Renal cortex interstitium (tissue), 11 donors: Measurements from ENCODE around the gene FAM180B. TPM values are rescaled to one million over a fixed set of nuclear protein-coding genes. Genes with fewer than 3 reads are reported as not detected.
"Not testable (repeated sequence)": the region's sequence is repeated elsewhere in the genome, so short reads cannot be mapped to it uniquely, and the experiment has no call there.

ENCODE experiments used
- DNase-seq, 11 donors: peaks; one replicate each; pipeline ENCODE4 v3.0.0-alpha.2; 2013; ENCODE audit warnings: low read depth in 9 of 11, low spot score in 4 of 11; ENCODE audit errors: extremely low read depth in 1 of 11
- polyA plus RNA-seq, 3 donors: library from polyadenylated mRNA; unstranded; fragments of 120-200 nt; gene quantifications; one replicate each; pipeline ENCODE4 v1.2.1, GENCODE V29; 2013; ENCODE audit not compliant: insufficient read length in 3 of 3

The FAM180B gene
- polyA plus RNA-seq, 3 donors, result 0.24 to 0.50 (median 0.40) TPM

- no peak for DNase-seq
These were observed 45.0 kb downstream of the FAM180B start for GRCh38 chr11:47631473-47631872.

GRCh38 chr11:47636331-47636730, 49.9 kb downstream of the FAM180B start:
- DNase-seq, result not testable (repeated sequence)

Other genes with a start within 250 kb of the FAM180B start
- gene MYBPC3, start 234.0 kb upstream of the FAM180B start, polyA plus RNA-seq, result under 1 TPM in 2 of 3 donors, not detected in 1; 0.08 to 0.14 TPM
- 1 to 10 TPM; 2.8 to 5.2 (median 4.9) TPM for gene SPI1, start 208.1 kb upstream of the FAM180B start, polyA plus RNA-seq
- 10 to 100 TPM; 38.7 to 67.4 (median 55.8) TPM for gene SLC39A13, start 178.1 kb upstream of the FAM180B start, polyA plus RNA-seq
- 100 to 1,000 TPM; 132 to 174 (median 160) TPM for gene PSMC3, start 160.2 kb upstream of the FAM180B start, polyA plus RNA-seq
- gene RAPSN, start 137.5 kb upstream of the FAM180B start, polyA plus RNA-seq, result under 1 TPM; 0.11 to 0.52 (median 0.19) TPM
- gene CELF1, start 33.5 kb upstream of the FAM180B start, polyA plus RNA-seq, result 100 to 1,000 TPM; 108 to 126 (median 112) TPM
- 10 to 100 TPM; 47.0 to 59.2 (median 51.9) TPM for gene PTPMT1, start 21.1 kb upstream of the FAM180B start, polyA plus RNA-seq
- 10 to 100 TPM; 25.8 to 27.5 (median 25.9) TPM for gene KBTBD4, start 7.7 kb upstream of the FAM180B start, polyA plus RNA-seq
- gene NDUFS3, start 7.6 kb upstream of the FAM180B start, polyA plus RNA-seq, result 100 to 1,000 TPM; 136 to 148 (median 141) TPM
- gene C1QTNF4, start 7.7 kb downstream of the FAM180B start, polyA plus RNA-seq, result 10 to 100 TPM in 1 of 3 donors, 1 to 10 TPM in 2; 6.1 to 14.2 (median 8.2) TPM
- 100 to 1,000 TPM; 107 to 130 (median 124) TPM for gene MTCH2, start 55.9 kb downstream of the FAM180B start, polyA plus RNA-seq
- 10 to 100 TPM in 1 of 3 donors, 1 to 10 TPM in 2; 6.6 to 14.9 (median 8.4) TPM for gene AGBL2, start 128.7 kb downstream of the FAM180B start, polyA plus RNA-seq
- 100 to 1,000 TPM; 106 to 194 (median 131) TPM for gene FNBP4, start 180.7 kb downstream of the FAM180B start, polyA plus RNA-seq